ENCODE measurements around the gene SLC2A4RG.
"Not testable (repeated sequence)": the region's sequence is repeated elsewhere in the genome, so short reads cannot be mapped to it uniquely, and the experiment has no call there.

SLC2A4RG gene

GRCh38 chr20:63714858-63715257 is 24.7 kb upstream of the SLC2A4RG start:
- DNase-seq, result no peak

- DNase-seq, result no peak
Observed at GRCh38 chr20:63718996-63719395, 20.6 kb upstream of the SLC2A4RG start.

DNA sequence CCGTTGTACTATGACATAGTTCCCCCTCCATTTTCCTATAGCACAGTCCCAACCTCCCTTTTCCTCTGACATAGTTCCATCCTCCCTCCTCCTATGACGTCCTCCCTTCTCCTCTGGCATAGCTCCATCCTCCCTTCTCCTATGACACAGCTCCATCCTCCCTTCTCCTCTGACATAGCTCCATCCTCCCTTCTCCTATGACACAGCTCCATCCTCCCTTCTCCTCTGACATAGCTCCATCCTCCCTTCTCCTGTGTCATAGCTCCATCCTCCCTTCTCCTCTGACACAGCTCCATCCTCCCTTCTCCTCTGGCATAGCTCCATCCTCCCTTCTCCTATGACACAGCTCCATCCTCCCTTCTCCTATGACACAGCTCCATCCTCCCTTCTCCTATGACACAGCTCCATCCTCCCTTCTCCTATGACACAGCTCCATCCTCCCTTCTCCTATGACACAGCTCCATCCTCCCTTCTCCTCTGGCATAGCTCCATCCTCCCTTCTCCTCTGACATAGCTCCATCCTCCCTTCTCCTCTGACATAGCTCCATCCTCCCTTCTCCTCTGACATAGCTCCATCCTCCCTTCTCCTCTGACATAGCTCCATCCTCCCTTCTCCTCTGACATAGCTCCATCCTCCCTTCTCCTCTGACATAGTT is 16.5 kb upstream of the SLC2A4RG start:
- DNase-seq, result not testable (repeated sequence)

DNA sequence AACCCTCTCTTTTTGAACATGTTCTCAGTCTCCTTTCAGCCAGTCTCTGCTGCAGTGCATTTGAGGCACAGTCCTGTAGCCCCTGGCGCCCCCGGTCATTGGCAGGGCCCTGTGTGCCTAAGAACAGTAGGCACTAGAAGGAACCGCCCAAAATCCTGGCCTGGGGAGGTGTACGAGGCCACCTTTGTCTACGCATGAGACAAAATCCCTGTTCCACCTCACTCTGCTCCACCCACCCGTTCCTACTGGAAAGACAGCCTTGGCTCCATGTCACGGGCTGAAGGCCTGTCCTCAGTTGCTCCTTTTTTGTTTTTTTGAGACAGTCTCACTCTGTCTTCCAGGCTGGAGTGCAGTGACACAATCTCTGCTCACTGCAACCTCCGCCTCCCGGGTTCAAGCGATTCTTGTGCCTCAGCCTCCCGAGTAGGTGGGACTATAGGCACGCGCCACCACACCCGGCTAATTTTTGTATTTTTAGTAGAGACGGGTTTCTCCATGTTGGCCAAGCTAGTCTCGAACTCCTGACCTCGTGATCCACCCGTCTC is 9.3 kb upstream of the SLC2A4RG start:
- not testable (repeated sequence) for DNase-seq

GRCh38 chr20:63731410-63731809 is 8.2 kb upstream of the SLC2A4RG start:
- DNase-seq, result no peak

- no peak for DNase-seq
Observed at GRCh38 chr20:63732118-63733095, 7.2 kb upstream of the SLC2A4RG start.

DNA sequence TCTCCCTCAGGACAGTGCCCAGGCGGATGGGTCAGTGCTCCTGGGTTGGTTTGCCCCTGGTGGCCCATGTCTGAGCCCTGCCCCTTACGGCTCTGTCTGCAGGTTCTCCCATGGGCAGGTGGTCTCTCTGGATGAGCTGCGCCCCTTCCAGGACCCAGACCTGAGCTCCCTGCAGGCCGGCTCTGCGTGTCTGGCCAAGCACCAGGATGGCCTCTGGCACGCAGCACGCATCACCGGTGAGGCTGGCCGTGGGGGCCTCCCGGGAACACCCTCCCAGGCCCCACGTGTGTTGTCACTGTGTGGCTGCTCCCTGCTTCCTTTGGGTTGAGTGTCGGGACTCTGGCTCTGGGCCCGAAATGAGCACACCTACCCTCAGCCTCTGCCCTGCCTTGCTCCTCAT is 6.5 kb upstream of the SLC2A4RG start:
- no peak for DNase-seq

DNA sequence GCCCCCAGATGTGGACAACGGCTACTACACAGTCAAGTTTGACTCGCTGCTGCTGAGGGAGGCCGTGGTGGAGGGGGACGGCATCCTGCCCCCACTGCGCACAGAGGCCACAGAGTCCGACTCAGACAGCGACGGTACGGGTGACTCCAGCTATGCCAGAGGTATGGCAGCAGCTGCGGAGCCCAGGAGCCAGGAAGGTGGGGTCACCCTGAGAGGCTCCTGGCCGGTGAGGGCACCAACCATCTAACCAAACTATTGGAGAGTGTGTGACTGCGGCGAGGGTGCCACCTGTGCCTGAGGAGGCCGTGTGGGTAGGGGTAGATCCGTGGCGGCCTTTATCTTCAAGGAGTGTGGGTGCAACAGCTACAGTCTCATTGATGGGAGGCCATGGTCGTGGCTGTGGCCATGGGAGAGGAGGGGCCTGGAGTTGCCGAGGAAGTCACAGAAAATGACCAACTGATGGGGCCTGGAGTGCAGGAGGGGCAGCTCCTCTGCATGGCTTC is 5.9 kb upstream of the SLC2A4RG start:
- DNase-seq, result no peak

DNA sequence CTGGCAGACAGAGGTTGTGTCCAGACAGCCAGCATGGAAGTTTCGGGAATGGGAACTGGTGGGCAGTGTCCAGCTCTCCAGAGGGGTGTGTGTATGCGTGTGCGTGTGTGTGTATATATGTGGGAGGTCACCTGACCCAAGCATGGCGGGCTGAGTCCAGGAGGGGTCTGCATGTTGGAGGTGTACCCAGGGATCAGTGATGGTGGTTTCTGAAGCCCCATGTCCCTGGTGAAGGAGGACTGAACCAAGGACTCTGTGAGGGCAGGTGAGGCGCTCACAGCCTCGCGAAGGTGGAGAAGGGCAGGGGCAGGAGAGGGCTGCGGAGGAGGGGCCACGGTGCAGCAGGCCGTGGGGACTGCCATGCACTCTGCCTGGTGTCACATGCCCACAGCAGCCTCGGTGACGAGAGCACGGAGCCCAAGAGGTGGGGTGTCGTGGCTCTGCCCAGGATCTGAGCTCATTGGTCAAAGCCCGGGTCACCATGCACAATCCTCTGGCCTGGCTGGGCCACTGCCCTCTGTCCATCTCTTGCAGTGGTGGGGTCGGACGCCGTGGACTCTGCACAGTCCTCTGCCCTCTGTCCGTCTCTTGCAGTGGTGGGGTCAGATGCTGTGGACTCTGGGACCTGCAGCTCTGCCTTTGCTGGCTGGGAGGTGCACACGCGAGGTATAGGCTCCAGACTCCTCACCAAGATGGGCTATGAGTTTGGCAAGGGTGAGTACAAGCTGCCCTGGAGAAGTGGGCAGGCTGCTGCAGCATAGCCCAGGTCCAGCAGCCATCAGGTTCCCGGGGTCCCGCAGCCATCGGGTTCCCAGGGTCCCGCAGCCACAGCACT is 5.2 kb upstream of the SLC2A4RG start:
- no peak for DNase-seq

- peak in 2 of 14 donors; percentile 10 to 27 for DNase-seq
Observed at GRCh38 chr20:63734946-63735858, 4.4 kb upstream of the SLC2A4RG start.

DNA sequence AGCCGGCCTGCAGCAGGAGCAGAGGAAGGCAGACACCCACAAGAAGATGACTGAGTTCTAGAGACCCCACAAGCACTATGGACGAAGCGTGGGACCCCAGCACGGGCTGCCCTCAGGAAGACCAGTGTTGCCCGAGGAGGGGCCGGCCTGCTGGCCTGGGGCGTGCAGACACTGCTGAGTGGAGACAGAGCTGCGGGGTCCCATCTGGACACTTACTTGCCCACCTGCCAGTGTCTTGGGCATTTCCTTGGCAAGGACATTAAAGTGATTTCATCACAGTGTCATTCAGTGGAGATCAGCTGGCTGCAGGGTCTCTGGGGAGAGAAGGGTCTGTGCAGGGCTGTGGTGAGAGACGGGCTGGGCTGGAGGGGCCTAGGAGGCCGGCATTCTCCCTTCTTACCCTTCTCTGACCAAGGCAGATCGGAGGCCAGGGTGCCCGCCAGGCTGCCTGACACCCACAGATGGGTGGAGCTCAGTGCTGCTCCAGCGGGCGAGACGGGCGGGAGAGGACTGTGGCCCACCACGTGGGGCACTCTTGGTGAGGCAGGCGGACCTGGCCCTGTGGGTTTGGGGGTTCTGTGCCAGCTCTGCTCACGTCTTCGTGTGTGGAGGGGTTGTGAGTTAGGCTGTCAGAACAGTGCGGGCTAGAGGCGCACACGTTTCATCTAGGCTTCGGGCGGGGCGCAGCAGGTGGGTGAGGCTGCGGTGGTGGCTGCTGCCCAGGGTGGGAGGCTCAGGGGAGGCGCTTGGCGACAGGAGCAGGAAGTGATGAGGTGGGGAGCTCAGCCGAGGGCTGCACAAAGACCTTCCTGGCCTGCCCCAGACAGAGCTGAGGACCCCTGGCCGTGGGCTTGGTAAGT is 3.5 kb upstream of the SLC2A4RG start, which contains the start of gene LIME1:
LIME1 (plus strand) TSS at position 806 of the 860 bp plus-strand sequence. CDS start 886 bp downstream, outside the sequence.
- DNase-seq, result no peak

- DNase-seq, result no peak
Observed at GRCh38 chr20:63736893-63737694, 2.5 kb upstream of the SLC2A4RG start.

DNA sequence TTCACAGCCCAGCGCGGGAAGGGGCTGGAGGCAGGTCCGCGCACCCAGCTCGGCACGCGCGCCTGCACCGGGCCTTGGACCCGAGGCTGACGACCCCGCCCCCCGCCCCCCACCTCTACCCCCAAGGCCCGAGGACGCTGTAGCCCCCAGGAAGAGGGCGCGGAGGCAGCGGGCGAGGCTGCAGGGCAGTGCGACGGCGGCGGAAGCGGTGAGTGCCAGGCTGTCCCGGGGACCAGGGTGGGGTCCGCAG is 2.0 kb upstream of the SLC2A4RG start:
- no peak for DNase-seq

DNA sequence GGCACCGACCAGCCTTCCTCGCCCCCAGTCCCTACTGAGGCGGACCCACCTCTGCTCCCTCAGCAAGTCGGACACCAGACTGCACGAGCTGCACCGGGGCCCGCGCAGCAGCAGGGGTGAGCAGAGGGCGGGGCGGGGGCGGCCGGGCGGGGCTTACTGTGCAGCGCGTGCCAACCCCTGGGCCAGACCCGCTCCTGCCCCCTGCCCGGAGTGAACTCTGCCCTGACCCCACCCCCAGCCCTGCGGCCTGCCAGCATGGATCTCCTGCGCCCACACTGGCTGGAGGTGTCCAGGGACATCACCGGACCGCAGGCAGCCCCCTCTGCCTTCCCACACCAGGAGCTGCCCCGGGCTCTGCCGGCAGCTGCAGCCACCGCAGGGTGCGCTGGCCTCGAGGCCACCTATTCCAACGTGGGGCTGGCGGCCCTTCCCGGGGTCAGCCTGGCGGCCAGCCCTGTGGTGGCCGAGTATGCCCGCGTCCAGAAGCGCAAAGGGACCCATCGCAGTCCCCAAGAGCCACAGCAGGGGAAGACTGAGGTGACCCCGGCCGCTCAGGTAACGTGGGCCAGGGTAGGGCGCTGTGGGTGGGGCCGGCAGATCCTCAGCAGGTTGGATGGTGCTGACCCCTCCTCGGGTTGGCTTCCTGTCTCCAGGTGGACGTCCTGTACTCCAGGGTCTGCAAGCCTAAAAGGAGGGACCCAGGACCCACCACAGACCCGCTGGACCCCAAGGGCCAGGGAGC is 1.5 kb upstream of the SLC2A4RG start:
- no peak for DNase-seq

- DNase-seq, result peak in 3 of 14 donors; percentile 49 to 56 (median 51)
Observed at GRCh38 chr20:63738687-63739129, 868 bp upstream of the SLC2A4RG start.

DNA sequence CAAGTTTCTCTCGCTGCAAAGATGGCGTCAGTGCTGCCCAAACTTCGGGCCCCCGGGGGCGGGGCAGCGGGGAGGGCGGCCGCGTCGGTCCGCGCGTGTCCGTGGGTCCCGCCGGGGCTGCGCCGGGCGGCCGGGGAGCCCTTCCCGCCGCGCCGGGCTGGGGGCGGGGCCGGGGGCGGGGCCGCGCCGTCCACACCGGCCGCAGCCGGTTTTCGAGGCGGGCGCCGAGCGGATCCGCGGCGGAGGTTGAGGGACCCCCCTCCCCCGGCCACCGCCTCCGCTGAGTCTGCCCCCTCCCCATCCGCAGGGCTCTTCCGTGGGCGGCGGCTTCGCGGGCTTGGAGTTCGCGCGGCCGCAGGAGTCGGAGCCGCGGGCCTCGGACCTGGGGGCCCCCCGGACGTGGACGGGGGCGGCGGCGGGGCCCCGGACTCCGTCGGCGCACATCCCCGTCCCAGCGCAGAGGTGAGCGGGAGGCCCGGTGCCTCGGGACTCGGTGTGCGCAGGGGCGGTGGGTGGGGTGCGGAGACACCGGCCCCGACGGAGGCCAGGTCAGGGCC is 572 bp downstream of the SLC2A4RG start:
- peak in 1 of 14 donors; percentile 20 for DNase-seq

DNA sequence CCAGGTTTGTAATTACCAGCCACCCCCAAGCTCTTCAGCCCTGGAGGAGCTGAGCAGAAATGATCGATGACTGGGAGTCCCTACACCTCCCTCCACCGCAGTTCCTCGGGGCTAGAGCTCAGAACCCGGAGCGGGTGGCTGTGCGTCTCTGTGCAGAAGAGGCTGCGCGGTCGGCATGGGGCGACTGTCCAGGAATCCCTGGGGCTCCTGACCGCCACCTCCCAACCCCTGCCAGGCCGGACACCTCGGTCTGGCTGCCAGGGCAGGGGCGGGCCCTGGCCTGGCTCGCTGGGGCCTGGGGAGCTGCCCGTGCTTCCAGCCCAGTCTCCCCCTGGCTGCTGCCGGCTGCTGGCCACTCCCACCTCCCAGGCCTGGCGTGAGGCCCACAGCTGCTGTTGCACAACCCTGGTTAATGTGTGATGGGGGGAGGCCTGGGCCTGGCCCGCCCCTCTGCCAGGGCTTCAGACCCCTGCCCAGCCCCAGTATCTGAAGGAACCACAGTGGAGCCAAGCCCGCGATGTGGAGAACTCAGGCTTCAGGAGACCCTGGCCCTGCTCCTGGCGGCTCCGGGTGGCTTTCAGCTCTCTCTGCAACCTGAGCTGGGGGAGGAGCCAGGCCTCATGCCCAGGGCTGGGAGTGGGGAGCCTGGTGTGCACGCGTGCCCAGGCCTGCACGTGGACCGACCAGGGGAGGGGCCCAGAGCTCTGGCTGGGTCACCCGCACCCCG is 1.2 kb downstream of the SLC2A4RG start:
- peak in 12 of 14 donors; percentile 40 to 88 (median 70) for DNase-seq

GRCh38 chr20:63741354-63741675 is 1.7 kb downstream of the SLC2A4RG start:
- no peak for DNase-seq

Data from C1 segment of cervical spinal cord (tissue), 14 donors.